ENCODE measurements around the gene PDCD1LG2. TPM values are rescaled to one million over a fixed set of nuclear protein-coding genes. Genes with fewer than 3 reads are reported as not detected.

The PDCD1LG2 gene
- total RNA-seq, 2 experiments from 2014 or later: 0.13 to 0.14 TPM

- DNase-seq (no peak), ATAC-seq (no peak)
- no peak for TF ChIP-seq CTCF (IDR thresholded peaks at IDR 0.05)
- ChIA-PET POLR2A (no interaction called here), CTCF (no interaction called here)
- Mint-ChIP-seq H3K36me3 (ENCODE audit: low read depth) (no peaks in the 10 kb centered on the region), H3K27me3 (no peaks in the 10 kb centered on the region), H3K9me3 (no peaks in the 10 kb centered on the region), H3K4me3 (no peak overlapping the region), H3K4me1 (ENCODE audit: low read depth) (peaks cover 30% of the 10 kb centered on the region), H3K27ac (no peak overlapping the region)
- intact Hi-C loops (cut with micrococcal nuclease): no loop called here
These were observed 19.4 kb downstream of the PDCD1LG2 start for GRCh38 chr9:5529683-5530221.

- CTCF ChIA-PET: interaction anchor here (1.0 to 1.8 kb wide), 5 partner anchors 10 to 345 kb away, joined by 3 to 8 read pairs (median 6); partner anchors contain the start of gene CD274
- Mint-ChIP-seq H3K4me3 (no peak overlapping the region), H3K27ac (no peak overlapping the region), H3K9me3 (no peaks in the 10 kb centered on the region), H3K27me3 (no peaks in the 10 kb centered on the region), H3K36me3 (ENCODE audit: low read depth) (no peaks in the 10 kb centered on the region), H3K4me1 (ENCODE audit: low read depth) (peaks cover 30% of the 10 kb centered on the region)
- TF ChIP-seq CTCF (IDR thresholded peaks at IDR 0.05): no peak
- POLR2A ChIA-PET: interaction anchor here (0.6 kb wide), 1 partner anchor 27 kb away, joined by 3 read pairs; no protein-coding TSS in a partner anchor
- intact Hi-C loops (cut with micrococcal nuclease): no loop called here
- ATAC-seq: peak; percentile 34
- no peak for DNase-seq
These were observed 21.0 kb downstream of the PDCD1LG2 start for GRCh38 chr9:5531101-5531882.

GRCh38 chr9:5532306-5532705 lies 22.0 kb downstream of the PDCD1LG2 start:
- DNase-seq: no peak

GRCh38 chr9:5532790-5533189 lies 22.5 kb downstream of the PDCD1LG2 start:
- no peak for TF ChIP-seq CTCF (IDR thresholded peaks at IDR 0.05)
- intact Hi-C loops (cut with micrococcal nuclease): no loop called here
- POLR2A ChIA-PET: no interaction called here

More at GRCh38 chr9:5532306-5532705, 22.0 kb downstream of the PDCD1LG2 start:
- H3K36me3 Mint-ChIP-seq (ENCODE audit: low read depth): no peaks in the 10 kb centered on the region
- H3K27me3 Mint-ChIP-seq: no peaks in the 10 kb centered on the region
- no peak overlapping the region for H3K27ac Mint-ChIP-seq
- no peak for ATAC-seq
- no peak for TF ChIP-seq CTCF (IDR thresholded peaks at IDR 0.05)
- POLR2A ChIA-PET: no interaction called here
- peaks cover 30% of the 10 kb centered on the region for H3K4me1 Mint-ChIP-seq (ENCODE audit: low read depth)
- H3K9me3 Mint-ChIP-seq: no peaks in the 10 kb centered on the region
- CTCF ChIA-PET: interaction anchor here (1.0 to 1.1 kb wide), 2 partner anchors 11 to 39 kb away, joined by 3 to 4 read pairs; no protein-coding TSS in a partner anchor
- H3K4me3 Mint-ChIP-seq: no peak overlapping the region
- intact Hi-C loops (cut with micrococcal nuclease): no loop called here

GRCh38 chr9:5536684-5537083 lies 26.4 kb downstream of the PDCD1LG2 start:
- POLR2A ChIA-PET: no interaction called here
- CTCF ChIA-PET: interaction anchor here (0.7 kb wide), 1 partner anchor 318 kb away, joined by 3 read pairs; no protein-coding TSS in a partner anchor
- H3K27ac Mint-ChIP-seq: no peak overlapping the region
- no peak for ATAC-seq
- DNase-seq: no peak
- H3K4me1 Mint-ChIP-seq (ENCODE audit: low read depth): peaks cover 8% of the 10 kb centered on the region
- no peak overlapping the region for H3K4me3 Mint-ChIP-seq
- H3K36me3 Mint-ChIP-seq (ENCODE audit: low read depth): no peaks in the 10 kb centered on the region
- TF ChIP-seq CTCF (IDR thresholded peaks at IDR 0.05): no peak
- no peaks in the 10 kb centered on the region for H3K9me3 Mint-ChIP-seq
- intact Hi-C loops (cut with micrococcal nuclease): no loop called here
- no peaks in the 10 kb centered on the region for H3K27me3 Mint-ChIP-seq

More at GRCh38 chr9:5532790-5533189, 22.5 kb downstream of the PDCD1LG2 start:
- no peaks in the 10 kb centered on the region for H3K9me3 Mint-ChIP-seq
- ATAC-seq (no peak), DNase-seq (no peak)
- no peak overlapping the region for H3K4me3 Mint-ChIP-seq
- CTCF ChIA-PET: interaction anchor here (1.0 kb wide), 1 partner anchor 38 kb away, joined by 3 read pairs; no protein-coding TSS in a partner anchor
- H3K27ac Mint-ChIP-seq: no peak overlapping the region
- no peaks in the 10 kb centered on the region for H3K27me3 Mint-ChIP-seq
- H3K4me1 Mint-ChIP-seq (ENCODE audit: low read depth): peaks cover 30% of the 10 kb centered on the region
- no peaks in the 10 kb centered on the region for H3K36me3 Mint-ChIP-seq (ENCODE audit: low read depth)

Measured in activated CD8-positive, alpha-beta T cell treated with anti-CD3 and anti-CD28 coated beads for 36 hours (primary cell).